A673 (cell line): ENCODE data around the gene TTC36. TPM values are rescaled to one million over a fixed set of nuclear protein-coding genes. Genes with fewer than 3 reads are reported as not detected.

Source experiments
- BruUV-seq: library from RNA; stranded (reverse); fragments of 400-500 nt; replicated peaks from 2 replicates; lab custom pipeline; 2021; lab: Mats Ljungman, UMichigan
- CTCF ChIA-PET: fragments of 300-600 bp; sonication (Branson Sonifier 250); formaldehyde crosslinking; loops from one replicate; lab custom pipeline; 2022; ENCODE audit warnings: antibody characterized with exemption; lab: Charles Lee
- POLR2A ChIA-PET: fragments of 300-600 bp; sonication (Branson Sonifier 250); formaldehyde crosslinking; loops from one replicate; lab custom pipeline; 2022; ENCODE audit warnings: antibody characterized with exemption; ENCODE audit not compliant: low non-redundant PET; lab: Charles Lee
- DNase-seq: peaks from one replicate; pipeline ENCODE4 v3.0.0-alpha.2; 2015; ENCODE audit warnings: low spot score
- H3K27ac ChIP-seq: fragments of 200-600 bp; sonication (generic); 2 replicates; pipeline ENCODE4 v1.5.1; 2016; ENCODE audit warnings: mixed run types, low read depth, mild to moderate bottlenecking, mixed read lengths, antibody characterized with exemption, low read length; ENCODE audit not compliant: poor library complexity, severe bottlenecking
- H3K27me3 ChIP-seq: fragments of 200-600 bp; sonication (generic); replicated peaks from 2 replicates; pipeline ENCODE4 v1.6.1; 2017; ENCODE audit warnings: mixed run types, low read depth, mild to moderate bottlenecking, mixed read lengths, antibody characterized with exemption, low read length; ENCODE audit not compliant: insufficient read depth, poor library complexity
- H3K36me3 ChIP-seq: fragments of 200-600 bp; sonication (generic); 2 replicates; pipeline ENCODE4 v1.6.1; 2016; ENCODE audit warnings: mixed run types, mild to moderate bottlenecking, mixed read lengths, antibody characterized with exemption, low read length; ENCODE audit not compliant: insufficient read depth, poor library complexity, severe bottlenecking
- H3K4me1 ChIP-seq: fragments of 200-600 bp; sonication (generic); 2 replicates; pipeline ENCODE4 v1.6.1; 2017; ENCODE audit warnings: mixed run types, mild to moderate bottlenecking, mixed read lengths, antibody characterized with exemption, low read length; ENCODE audit not compliant: insufficient read depth, poor library complexity, severe bottlenecking
- H3K4me3 ChIP-seq: fragments of 200-600 bp; sonication (generic); 2 replicates; pipeline ENCODE4 v1.5.1; 2016; ENCODE audit warnings: low read depth, mixed run types, mild to moderate bottlenecking, mixed read lengths, low read length; ENCODE audit not compliant: poor library complexity, severe bottlenecking
- H3K9me3 ChIP-seq: fragments of 200-600 bp; sonication (generic); 2 replicates; pipeline ENCODE4 v1.6.1; 2016; ENCODE audit warnings: mixed run types, low read depth, mild to moderate bottlenecking, mixed read lengths, antibody characterized with exemption, low read length; ENCODE audit not compliant: poor library complexity, severe bottlenecking
- CTCF ChIP-seq: fragments of 300-800, 200-600 bp; sonication (generic); conservative IDR thresholded peaks from 2 replicates; pipeline ENCODE4 v1.5.1; 2017; ENCODE audit warnings: low read depth, mild to moderate bottlenecking, antibody characterized with exemption, low read length, moderate library complexity, mixed read lengths
- EZH2 ChIP-seq: fragments of 200-600 bp; sonication (generic); IDR thresholded peaks from 2 replicates; pipeline ENCODE4 v1.6.1; 2017; ENCODE audit warnings: borderline replicate concordance, low read depth, mild to moderate bottlenecking, mixed read lengths, antibody characterized with exemption, low read length; ENCODE audit not compliant: poor library complexity, severe bottlenecking
- intact Hi-C: fragments of 100-400 bp; cut with micrococcal nuclease; formaldehyde crosslinking; loops from one replicate; pipeline ENCODE4 v1.10.0; 2022; ENCODE audit not compliant: unreplicated experiment
- total RNA-seq: library from RNA; stranded (reverse); gene quantifications from 2 replicates; pipeline ENCODE4 v1.2.3, GENCODE V29; 2021

TTC36 gene
- total RNA-seq, 1 experiment from 2014 or later = 0.39 TPM

- Histone ChIP-seq H3K9me3 (no peaks in the 10 kb centered on the region), H3K4me3 (no peak overlapping the region), H3K27me3 (no peaks in the 10 kb centered on the region), H3K36me3 (no peaks in the 10 kb centered on the region), H3K27ac (no peak overlapping the region), H3K4me1 (peaks cover 9% of the 10 kb centered on the region)
- no peak for DNase-seq
- intact Hi-C loops = no loop called here
- ChIA-PET POLR2A (no interaction called here), CTCF (no interaction called here)
- BruUV-seq = no TSS peak
- TF ChIP-seq EZH2 = no peak
- no peak for TF ChIP-seq CTCF
Observed at GRCh38 chr11:118532852-118533768, 5.8 kb downstream of the TTC36 start.

GRCh38 chr11:118533769-118534729, 6.8 kb downstream of the TTC36 start:
- ChIA-PET CTCF (no interaction called here), POLR2A (no interaction called here)
- H3K4me1 ChIP-seq = peaks cover 9% of the 10 kb centered on the region
- no peaks in the 10 kb centered on the region for H3K27me3 ChIP-seq
- H3K27ac ChIP-seq = no peak overlapping the region
- TF ChIP-seq CTCF = no peak
- no peaks in the 10 kb centered on the region for H3K36me3 ChIP-seq
- no peak overlapping the region for H3K4me3 ChIP-seq
- H3K9me3 ChIP-seq = no peaks in the 10 kb centered on the region
- no peak for DNase-seq
- no TSS peak for BruUV-seq
- intact Hi-C loops = no loop called here

GRCh38 chr11:118535261-118535660, 8.0 kb downstream of the TTC36 start:
- CTCF ChIA-PET = no interaction called here
- H3K27ac ChIP-seq = no peak overlapping the region
- BruUV-seq = no TSS peak
- no peaks in the 10 kb centered on the region for H3K36me3 ChIP-seq
- peaks cover under 1% of the 10 kb centered on the region for H3K4me1 ChIP-seq
- no peaks in the 10 kb centered on the region for H3K9me3 ChIP-seq
- POLR2A ChIA-PET = interaction anchor here (1.2 kb wide), 1 partner anchor 9 kb away, joined by 3 read pairs; no protein-coding TSS in a partner anchor
- TF ChIP-seq EZH2 (no peak), CTCF (no peak)
- H3K4me3 ChIP-seq = no peak overlapping the region
- no peak for DNase-seq
- no peaks in the 10 kb centered on the region for H3K27me3 ChIP-seq
- intact Hi-C loops = no loop called here
